C4-2B (cell line): ENCODE measurements around the gene C6orf58.

ENCODE experiments used
- ZFX ChIP-seq: fragments of 450-650 bp; IDR thresholded peaks from 2 replicates; pipeline ENCODE4 v1.6.1; 2017
- TF ChIP-seq, protein P1 (sequence below): fragments of 450-650 bp; conservative IDR thresholded peaks from 2 replicates; pipeline ENCODE4 v1.5.1; 2017; ENCODE audit warnings: mild to moderate bottlenecking

- TF ChIP-seq, protein P1, sequence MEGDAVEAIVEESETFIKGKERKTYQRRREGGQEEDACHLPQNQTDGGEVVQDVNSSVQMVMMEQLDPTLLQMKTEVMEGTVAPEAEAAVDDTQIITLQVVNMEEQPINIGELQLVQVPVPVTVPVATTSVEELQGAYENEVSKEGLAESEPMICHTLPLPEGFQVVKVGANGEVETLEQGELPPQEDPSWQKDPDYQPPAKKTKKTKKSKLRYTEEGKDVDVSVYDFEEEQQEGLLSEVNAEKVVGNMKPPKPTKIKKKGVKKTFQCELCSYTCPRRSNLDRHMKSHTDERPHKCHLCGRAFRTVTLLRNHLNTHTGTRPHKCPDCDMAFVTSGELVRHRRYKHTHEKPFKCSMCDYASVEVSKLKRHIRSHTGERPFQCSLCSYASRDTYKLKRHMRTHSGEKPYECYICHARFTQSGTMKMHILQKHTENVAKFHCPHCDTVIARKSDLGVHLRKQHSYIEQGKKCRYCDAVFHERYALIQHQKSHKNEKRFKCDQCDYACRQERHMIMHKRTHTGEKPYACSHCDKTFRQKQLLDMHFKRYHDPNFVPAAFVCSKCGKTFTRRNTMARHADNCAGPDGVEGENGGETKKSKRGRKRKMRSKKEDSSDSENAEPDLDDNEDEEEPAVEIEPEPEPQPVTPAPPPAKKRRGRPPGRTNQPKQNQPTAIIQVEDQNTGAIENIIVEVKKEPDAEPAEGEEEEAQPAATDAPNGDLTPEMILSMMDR = no peak
- no peak for TF ChIP-seq ZFX
These were observed at the start of gene C6orf58 for GRCh38 chr6:127576874-127577273.
